HEK293T (cell line): ENCODE results near the gene CD36.

Source experiments
- CTCF ChIA-PET: fragments of 350-600 bp; formaldehyde crosslinking; extraction: SDS; loops from one replicate; lab custom pipeline; 2021; ENCODE audit warnings: antibody characterized with exemption, inconsistent platforms; lab: Yijun Ruan, JAX
- POLR2A ChIA-PET: fragments of 350-600 bp; formaldehyde crosslinking; extraction: SDS; loops from one replicate; lab custom pipeline; 2020; ENCODE audit warnings: antibody characterized with exemption, inconsistent platforms; lab: Yijun Ruan, JAX
- DNase-seq: peaks from one replicate; pipeline ENCODE4 v3.0.0; 2012; ENCODE audit warnings: mixed read lengths; ENCODE audit errors: extremely low spot score
- ARNT ChIP-seq: fragments of 450-650 bp; IDR thresholded peaks from 2 replicates; pipeline ENCODE4 v1.6.1; 2017; ENCODE audit warnings: mild to moderate bottlenecking
- BHLHE40 ChIP-seq: fragments of 450-650 bp; IDR thresholded peaks from 2 replicates; pipeline ENCODE4 v1.6.1; 2016; ENCODE audit warnings: mild to moderate bottlenecking, moderate library complexity, borderline replicate concordance
- CTBP1 ChIP-seq: fragments of 450-650 bp; IDR thresholded peaks from 2 replicates; pipeline ENCODE4 v1.6.1; 2016; ENCODE audit warnings: borderline replicate concordance
- ELF4 ChIP-seq: fragments of 450-650 bp; IDR thresholded peaks from 2 replicates; pipeline ENCODE4 v1.6.1; 2017; ENCODE audit warnings: antibody characterized with exemption
- FOXA1 ChIP-seq: fragments of 450-650 bp; IDR thresholded peaks from 2 replicates; pipeline ENCODE4 v1.6.1; 2016; ENCODE audit warnings: mild to moderate bottlenecking
- FOXK2 ChIP-seq: fragments of 450-650 bp; IDR thresholded peaks from 2 replicates; pipeline ENCODE4 v1.6.1; 2016; ENCODE audit warnings: mild to moderate bottlenecking
- FOXM1 ChIP-seq: fragments of 450-650 bp; IDR thresholded peaks from 2 replicates; pipeline ENCODE4 v1.6.1; 2017; ENCODE audit warnings: mild to moderate bottlenecking, borderline replicate concordance
- HDGF ChIP-seq: fragments of 450-650 bp; IDR thresholded peaks from 2 replicates; pipeline ENCODE4 v1.6.1; 2017; ENCODE audit warnings: antibody characterized with exemption, borderline replicate concordance
- L3MBTL2 ChIP-seq: fragments of 450-650 bp; conservative IDR thresholded peaks from 2 replicates; pipeline ENCODE4 v1.6.1; 2016; ENCODE audit warnings: mild to moderate bottlenecking
- LEF1 ChIP-seq: fragments of 450-650 bp; IDR thresholded peaks from 2 replicates; pipeline ENCODE4 v1.6.1; 2017; ENCODE audit warnings: mild to moderate bottlenecking, borderline replicate concordance
- NFRKB ChIP-seq: fragments of 450-650 bp; IDR thresholded peaks from 2 replicates; pipeline ENCODE4 v1.6.1; 2016; ENCODE audit warnings: mild to moderate bottlenecking, moderate library complexity
- SP1 ChIP-seq: fragments of 450-650 bp; IDR thresholded peaks from 2 replicates; pipeline ENCODE4 v1.6.1; 2017
- SUZ12 ChIP-seq: fragments of 450-650 bp; IDR thresholded peaks from 2 replicates; pipeline ENCODE4 v1.6.1; 2016; ENCODE audit warnings: mild to moderate bottlenecking
- TARDBP ChIP-seq: fragments of 450-650 bp; IDR thresholded peaks from 2 replicates; pipeline ENCODE4 v1.6.1; 2016
- ZNF384 ChIP-seq: fragments of 450-650 bp; IDR thresholded peaks from 2 replicates; pipeline ENCODE4 v1.6.1; 2016
- TF ChIP-seq, protein P1 (sequence below): fragments of 450-650 bp; IDR thresholded peaks from 2 replicates; pipeline ENCODE4 v1.6.1; 2016

The CD36 gene

DNA sequence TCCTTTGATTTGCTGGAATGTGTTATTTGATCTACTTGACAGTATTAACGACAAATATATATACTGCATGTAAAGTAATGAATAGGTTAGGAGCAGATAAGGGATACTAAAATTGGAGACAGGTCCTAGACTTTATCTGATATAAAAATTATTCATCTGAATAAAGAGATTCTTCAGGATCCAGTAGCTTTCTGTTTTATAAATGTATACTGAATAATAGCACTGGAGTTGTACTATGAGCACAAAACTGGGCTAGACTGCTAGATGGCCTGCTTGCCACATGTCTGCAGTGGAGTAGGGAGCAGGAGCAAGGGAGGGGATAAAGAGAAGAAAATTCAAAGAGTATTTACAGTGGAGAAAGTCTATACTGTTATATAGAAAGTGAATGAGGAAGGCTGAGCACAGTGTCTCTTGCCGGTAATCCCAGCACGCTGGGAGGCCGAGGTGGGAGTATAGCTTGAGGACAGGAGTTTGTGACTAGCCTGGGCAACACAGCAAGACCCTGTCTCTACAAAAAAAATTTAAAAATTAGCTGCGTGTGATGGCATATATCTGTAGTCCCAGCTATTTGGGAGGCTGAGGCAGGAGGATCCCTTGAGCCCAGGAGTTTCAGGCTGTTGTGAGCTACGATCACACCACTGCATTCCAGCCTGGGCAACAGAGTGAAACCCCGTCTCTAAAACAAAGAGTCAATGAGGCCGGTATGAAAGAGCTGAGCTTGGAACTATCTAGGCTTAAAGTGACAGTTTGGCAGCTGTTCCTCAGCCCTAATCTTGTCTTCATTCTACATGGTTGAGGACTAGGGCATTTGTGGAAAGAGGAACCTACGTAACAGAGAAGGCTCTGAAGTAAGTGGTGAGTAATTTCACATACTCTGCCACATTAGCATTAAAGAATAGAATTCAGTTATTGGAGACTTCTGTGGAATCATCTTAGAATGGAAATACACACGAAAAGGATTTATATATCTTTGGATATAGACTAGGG is 41.8 kb downstream of the CD36 start:
- POLR2A ChIA-PET: no interaction called here
- no peak for DNase-seq
- TF ChIP-seq BHLHE40 (no peak), SP1 (no peak), HDGF (no peak), ELF4 (no peak), ARNT (no peak), FOXA1 (no peak), CTBP1 (no peak), SUZ12 (no peak)
- TF ChIP-seq, protein P1, sequence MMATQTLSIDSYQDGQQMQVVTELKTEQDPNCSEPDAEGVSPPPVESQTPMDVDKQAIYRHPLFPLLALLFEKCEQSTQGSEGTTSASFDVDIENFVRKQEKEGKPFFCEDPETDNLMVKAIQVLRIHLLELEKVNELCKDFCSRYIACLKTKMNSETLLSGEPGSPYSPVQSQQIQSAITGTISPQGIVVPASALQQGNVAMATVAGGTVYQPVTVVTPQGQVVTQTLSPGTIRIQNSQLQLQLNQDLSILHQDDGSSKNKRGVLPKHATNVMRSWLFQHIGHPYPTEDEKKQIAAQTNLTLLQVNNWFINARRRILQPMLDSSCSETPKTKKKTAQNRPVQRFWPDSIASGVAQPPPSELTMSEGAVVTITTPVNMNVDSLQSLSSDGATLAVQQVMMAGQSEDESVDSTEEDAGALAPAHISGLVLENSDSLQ: no peak
- CTCF ChIA-PET: interaction anchor here (1.0 kb wide), 2 partner anchors 249 to 251 kb away, joined by 3 read pairs; no protein-coding TSS in a partner anchor

DNA sequence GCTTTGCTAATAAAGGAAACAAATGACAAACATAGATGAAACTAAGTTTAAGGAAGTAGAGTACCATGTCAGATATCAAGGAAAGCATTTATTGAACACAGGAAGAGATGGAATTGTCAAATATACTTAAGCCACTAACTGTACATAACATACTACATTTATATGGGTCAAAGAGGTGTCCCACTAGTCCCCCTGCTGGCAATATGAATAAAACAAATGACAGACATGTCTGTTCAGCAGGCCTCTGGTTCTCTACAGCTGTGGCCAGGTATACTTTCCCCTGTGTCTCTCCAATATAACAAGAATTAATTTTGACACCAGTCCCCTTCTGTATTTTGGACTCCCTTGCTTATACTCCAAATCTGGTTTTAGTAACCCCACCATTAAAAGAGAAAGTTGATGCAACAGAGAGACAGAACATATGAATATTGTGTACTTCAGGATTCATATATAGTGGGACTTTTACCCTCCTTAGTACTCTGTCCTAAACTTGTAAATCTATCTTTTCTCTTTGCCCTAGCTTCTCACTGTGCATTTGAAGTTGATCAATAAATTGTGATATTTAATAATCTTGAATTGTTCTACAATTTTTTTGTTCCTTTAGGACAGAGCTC is 42.9 kb downstream of the CD36 start:
- peak; percentile 30 for DNase-seq
- CTCF ChIA-PET: interaction anchor here (1.0 kb wide), 1 partner anchor 251 kb away, joined by 3 read pairs; no protein-coding TSS in a partner anchor
- POLR2A ChIA-PET: no interaction called here

DNA sequence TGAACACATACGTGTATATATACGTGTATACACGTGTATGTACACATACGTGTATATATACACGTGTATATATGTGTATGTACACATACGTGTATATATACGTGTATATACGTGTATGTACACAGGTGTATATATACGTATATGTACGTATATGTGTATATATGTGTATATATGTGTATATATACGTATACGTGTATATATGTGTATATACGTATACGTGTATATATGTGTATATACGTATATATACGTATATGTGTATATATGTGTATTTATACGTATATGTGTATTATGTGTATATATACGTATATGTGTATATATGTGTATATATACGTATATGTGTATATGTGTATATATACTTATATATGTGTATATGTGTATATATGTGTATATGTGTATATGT is 44.3 kb downstream of the CD36 start:
- TF ChIP-seq ZNF384 (no peak), SUZ12 (no peak), ELF4 (no peak), BHLHE40 (no peak), LEF1 (no peak), SP1 (no peak), FOXK2 (no peak)
- TF ChIP-seq, protein P1: no peak
- ChIA-PET CTCF (no interaction called here), POLR2A (no interaction called here)
- no peak for DNase-seq

More for the DNA sequence above, 42.9 kb downstream of the CD36 start:
- TF ChIP-seq TARDBP (no peak), L3MBTL2 (no peak)

GRCh38 chr7:80686576-80686975 is 48.1 kb downstream of the CD36 start:
- CTCF ChIA-PET: no interaction called here
- no peak for DNase-seq
- POLR2A ChIA-PET: no interaction called here
- no peak for TF ChIP-seq NFRKB
- no peak for TF ChIP-seq FOXA1
- TF ChIP-seq SUZ12: no peak
- TF ChIP-seq HDGF: no peak
- no peak for TF ChIP-seq L3MBTL2
- no peak for TF ChIP-seq ARNT
- TF ChIP-seq, protein P1: no peak
- no peak for TF ChIP-seq BHLHE40
- TF ChIP-seq SP1: no peak
- no peak for TF ChIP-seq CTBP1

DNA sequence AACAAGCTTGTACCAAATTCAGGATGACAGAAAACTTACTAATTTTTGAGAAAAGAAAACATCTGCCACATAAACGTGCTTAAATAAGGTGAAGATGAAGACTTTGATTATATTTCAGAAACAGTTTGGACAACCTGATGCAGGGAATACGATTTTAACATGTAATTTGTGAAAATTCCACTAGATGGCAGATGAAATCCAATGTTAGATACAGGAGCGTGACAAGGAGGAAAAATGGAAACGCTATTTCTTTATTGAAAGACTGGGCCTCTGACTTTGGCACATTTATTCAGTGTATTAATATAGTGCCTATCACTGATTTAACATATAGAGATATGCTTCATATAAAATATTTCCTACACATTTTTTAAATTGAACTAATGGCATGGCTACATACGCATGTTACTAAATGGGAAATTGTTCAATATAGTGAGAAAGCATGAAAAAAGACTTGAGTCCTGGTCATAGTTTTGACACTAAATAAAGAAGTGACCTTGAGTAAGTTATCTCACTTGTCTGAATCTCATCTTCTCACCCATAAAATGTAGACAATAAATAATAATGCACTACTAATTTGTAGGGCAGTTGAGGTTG is 60.7 kb downstream of the CD36 start:
- DNase-seq: peak; percentile 33
- TF ChIP-seq CTBP1 (no peak), ELF4 (no peak), NFRKB (no peak), ARNT (peak; percentile 75), SUZ12 (no peak)
- CTCF ChIA-PET: interaction anchor here (0.6 kb wide), 1 partner anchor 759 kb away, joined by 5 read pairs; no protein-coding TSS in a partner anchor
- POLR2A ChIA-PET: no interaction called here

DNA sequence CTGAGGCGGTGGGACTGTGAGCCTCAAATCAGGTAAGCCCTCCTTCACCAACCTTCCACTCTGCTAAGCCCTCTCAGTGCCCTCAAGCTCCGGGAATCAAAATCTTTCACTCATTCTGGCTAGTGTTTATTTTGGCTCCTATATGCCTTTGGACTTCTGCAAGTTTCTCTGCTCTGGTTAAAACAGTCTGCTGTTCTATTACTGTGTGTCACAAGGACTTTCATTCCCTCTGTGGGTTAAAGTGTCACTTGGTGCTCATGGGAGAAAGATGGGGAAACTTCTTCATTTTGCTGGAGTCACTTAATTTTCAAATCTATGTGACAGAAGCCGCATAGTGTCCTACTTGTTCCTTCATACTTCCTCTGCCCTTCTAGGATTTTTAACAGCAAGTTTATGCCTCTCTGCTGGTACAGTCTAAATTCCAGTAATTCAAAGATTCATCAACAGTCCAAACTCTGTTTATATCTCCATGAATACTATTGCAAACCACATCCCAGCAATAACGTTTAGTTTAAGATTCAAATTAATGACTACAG is 61.3 kb downstream of the CD36 start:
- TF ChIP-seq LEF1 (no peak), ZNF384 (no peak), CTBP1 (no peak), L3MBTL2 (no peak), ELF4 (no peak), HDGF (no peak), FOXM1 (no peak), TARDBP (no peak), BHLHE40 (no peak)
- TF ChIP-seq, protein P1: no peak
- no peak for DNase-seq
- ChIA-PET POLR2A (no interaction called here), CTCF (no interaction called here)
